Retinal pigment epithelial cell (primary cell): ENCODE data around the gene ZSWIM1.

Experiments used
- DNase-seq: peaks from one replicate; pipeline ENCODE4 v3.0.0-alpha.2; 2010; ENCODE audit warnings: low read depth
- H3K4me3 ChIP-seq: 2 replicates; pipeline ENCODE4 v1.5.1; 2011; ENCODE audit warnings: mild to moderate bottlenecking, low read length, control low read depth, moderate library complexity
- TF ChIP-seq, protein P1 (sequence below): conservative IDR thresholded peaks from 2 replicates; pipeline ENCODE4 v1.5.1; 2011; ENCODE audit warnings: low read depth, low read length, control low read depth, inconsistent platforms

The ZSWIM1 gene

DNA sequence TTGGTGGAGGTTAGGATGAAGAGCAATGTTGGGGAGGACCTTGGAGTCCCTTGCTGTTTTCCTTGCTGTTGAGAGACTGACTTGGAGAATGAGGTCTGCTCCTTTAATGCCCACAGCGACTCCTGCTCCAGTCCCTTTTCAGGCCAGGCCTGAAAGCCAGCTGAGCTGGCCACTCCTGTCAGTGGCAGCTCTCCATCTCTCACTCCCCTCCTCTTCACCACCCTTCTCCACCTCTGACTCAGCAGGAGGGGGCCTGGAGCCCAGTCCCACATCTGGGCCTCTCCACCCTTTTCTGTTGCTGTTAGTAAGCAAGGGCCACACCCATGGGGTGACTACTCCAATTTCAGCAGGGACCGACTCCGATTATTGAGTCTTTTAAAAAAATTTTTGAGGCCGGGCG, 45.2 kb upstream of the ZSWIM1 start:
- TF ChIP-seq, protein P1, sequence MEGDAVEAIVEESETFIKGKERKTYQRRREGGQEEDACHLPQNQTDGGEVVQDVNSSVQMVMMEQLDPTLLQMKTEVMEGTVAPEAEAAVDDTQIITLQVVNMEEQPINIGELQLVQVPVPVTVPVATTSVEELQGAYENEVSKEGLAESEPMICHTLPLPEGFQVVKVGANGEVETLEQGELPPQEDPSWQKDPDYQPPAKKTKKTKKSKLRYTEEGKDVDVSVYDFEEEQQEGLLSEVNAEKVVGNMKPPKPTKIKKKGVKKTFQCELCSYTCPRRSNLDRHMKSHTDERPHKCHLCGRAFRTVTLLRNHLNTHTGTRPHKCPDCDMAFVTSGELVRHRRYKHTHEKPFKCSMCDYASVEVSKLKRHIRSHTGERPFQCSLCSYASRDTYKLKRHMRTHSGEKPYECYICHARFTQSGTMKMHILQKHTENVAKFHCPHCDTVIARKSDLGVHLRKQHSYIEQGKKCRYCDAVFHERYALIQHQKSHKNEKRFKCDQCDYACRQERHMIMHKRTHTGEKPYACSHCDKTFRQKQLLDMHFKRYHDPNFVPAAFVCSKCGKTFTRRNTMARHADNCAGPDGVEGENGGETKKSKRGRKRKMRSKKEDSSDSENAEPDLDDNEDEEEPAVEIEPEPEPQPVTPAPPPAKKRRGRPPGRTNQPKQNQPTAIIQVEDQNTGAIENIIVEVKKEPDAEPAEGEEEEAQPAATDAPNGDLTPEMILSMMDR, result no peak
- no peak overlapping the region for H3K4me3 ChIP-seq
- DNase-seq, result no peak

DNA sequence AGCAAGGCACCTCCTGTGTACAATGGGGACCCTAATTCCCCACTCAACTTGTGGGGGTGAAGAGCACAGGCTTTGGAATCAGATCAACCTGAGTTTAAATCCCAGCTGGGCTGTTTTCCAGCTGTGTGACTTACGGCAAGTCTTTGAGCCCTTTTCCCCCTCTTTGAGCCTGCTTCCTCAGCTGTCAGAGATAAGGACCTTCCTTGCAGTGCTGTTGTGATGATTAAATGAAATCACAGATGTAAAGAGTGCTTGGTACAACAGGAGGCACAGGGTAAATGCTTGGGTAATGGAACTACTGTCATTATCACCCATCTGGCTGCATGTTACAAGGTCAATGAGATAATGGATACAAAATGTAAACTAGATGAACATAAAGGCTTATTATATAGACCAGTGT, 44.2 kb upstream of the ZSWIM1 start:
- no peak overlapping the region for H3K4me3 ChIP-seq
- no peak for DNase-seq
- TF ChIP-seq, protein P1, result no peak

DNA sequence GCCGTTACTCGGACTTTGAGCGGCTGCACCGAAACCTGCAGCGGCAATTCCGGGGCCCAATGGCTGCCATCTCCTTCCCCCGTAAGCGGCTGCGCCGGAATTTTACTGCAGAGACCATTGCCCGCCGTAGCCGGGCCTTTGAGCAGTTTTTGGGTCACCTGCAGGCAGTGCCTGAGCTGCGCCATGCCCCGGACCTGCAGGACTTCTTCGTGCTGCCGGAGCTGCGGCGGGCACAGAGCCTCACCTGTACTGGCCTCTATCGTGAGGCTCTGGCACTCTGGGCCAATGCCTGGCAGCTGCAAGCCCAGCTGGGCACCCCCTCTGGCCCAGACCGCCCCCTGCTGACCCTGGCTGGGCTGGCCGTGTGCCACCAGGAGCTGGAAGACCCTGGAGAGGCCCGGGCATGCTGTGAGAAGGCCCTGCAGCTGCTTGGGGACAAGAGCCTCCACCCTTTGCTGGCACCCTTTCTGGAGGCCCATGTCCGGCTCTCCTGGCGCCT, 40.3 kb upstream of the ZSWIM1 start:
- TF ChIP-seq, protein P1, result no peak
- DNase-seq, result no peak
- no peak overlapping the region for H3K4me3 ChIP-seq

DNA sequence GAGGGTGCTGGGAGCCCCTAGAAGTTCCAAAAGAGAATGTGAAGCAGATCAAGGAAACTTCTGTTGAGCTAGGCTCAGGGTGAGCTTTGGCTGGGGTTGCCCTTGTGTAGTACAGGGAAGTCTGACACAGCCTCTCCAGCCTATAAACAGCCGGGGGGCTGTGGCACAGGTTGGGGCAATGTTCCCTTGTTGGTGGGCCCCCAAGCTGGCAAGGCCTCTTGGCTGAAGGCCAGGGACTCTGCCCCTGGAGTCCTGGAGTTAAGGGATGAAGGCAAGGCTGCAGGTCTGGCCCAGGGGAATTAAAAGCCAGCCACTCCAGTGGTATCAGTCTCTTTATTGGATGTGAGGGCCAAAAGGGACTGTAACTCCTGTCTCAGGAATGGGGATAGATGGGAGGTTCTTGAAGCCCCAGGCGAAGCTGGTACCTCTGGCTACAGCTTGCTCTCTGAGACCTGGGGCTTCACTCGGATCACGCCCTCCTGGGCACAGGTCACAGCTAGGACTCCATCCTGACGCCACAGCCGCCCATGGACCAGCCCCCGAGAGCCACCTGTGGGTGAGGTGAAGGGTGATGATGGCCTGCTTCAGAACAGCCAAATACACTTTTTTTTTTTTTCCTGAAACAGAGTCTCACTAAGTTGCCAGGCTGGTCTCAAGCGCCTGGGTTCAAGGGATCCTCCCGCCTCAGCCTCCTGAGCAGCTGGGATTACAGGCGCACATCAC, 39.5 kb upstream of the ZSWIM1 start:
- DNase-seq, result no peak

DNA sequence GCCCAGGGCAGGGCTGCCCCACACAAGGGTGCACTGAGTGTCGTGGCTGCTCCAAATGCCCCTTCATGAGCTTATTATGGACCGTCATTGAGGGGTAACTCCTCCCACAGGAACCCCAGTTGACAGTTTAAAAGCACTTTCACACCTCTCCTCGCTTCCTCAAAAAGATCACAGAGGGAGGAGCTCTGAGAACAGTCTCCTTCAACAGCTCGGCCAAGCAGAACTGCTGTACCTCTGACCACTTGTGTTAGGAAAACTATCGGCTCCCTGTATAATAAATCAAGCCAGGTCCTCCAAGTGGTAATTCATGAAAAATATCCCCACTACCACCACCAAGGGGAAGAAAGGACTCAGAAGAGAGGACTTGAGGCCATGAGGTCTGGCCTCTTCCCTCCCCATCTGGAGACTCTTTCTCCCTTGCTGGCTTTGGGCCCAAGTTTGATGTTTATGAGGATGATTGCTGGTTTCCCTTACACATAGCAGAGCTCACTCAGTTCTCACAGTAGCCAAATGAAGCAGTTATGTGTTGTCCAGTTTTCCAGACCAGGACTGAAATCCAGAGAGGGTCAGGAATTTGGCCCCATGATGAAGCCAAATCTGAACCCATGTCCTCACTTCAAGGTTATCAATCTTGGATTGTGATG, 38.7 kb upstream of the ZSWIM1 start:
- no peak overlapping the region for H3K4me3 ChIP-seq
- DNase-seq, result no peak
- TF ChIP-seq, protein P1, result no peak

More for the DNA sequence above, 39.5 kb upstream of the ZSWIM1 start:
- TF ChIP-seq, protein P1, result no peak
- H3K4me3 ChIP-seq, result no peak overlapping the region

DNA sequence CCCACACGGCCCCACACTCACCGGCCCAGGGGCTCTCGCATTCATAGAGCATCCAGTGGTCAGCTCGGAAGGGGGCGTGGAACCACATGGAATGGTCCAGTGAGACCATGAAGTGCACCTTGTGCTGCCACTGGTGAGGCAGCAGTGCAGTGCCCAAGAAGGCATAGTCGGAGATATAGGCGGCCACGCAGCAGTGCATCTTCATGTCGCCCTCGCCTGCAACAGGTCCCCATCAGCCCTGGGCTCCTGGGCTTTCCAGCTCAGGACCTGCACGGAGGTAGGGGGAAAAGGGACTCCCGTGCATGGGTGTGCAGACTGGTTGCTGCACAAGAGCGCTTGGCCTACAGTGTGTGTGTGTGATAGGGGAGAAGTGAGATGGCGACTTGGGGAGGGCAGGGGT, 37.5 kb upstream of the ZSWIM1 start:
- H3K4me3 ChIP-seq, result no peak overlapping the region
- no peak for DNase-seq
- TF ChIP-seq, protein P1, result no peak

DNA sequence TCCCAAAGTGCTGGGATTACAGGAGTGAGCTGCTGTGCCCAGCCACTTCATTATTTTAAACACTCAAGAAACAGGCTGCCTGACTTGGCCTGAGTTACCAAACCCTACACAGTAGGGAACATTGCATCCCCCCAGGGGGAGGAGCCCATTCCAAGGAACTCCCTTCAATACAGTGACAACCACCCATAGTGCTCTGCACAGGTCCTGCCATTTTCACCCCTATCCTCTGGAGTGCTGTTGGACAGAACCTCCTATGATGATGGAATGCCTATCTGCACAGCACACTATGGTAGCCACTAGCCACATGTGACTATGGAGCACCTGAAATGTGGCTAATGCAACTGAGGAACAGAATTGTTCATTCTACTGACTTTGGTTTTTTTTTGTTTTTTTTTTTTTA, 35.6 kb upstream of the ZSWIM1 start:
- TF ChIP-seq, protein P1, result no peak
- no peak for DNase-seq
- H3K4me3 ChIP-seq, result no peak overlapping the region
